Trophoblast cell (in vitro differentiated cells and primary cell): Measurements from ENCODE around the gene PSTPIP1.

Experiments used
- DNase-seq, 2 donors: peaks; one replicate each; pipeline ENCODE4 v3.0.0-alpha.2; 2016
- H2AFZ ChIP-seq: 2 replicates; pipeline ENCODE4 v1.6.1; 2013; ENCODE audit warnings: low read length, moderate library complexity, mild to moderate bottlenecking; ENCODE audit not compliant: insufficient read depth, poor library complexity
- H2AK5ac ChIP-seq: 2 replicates; pipeline ENCODE4 v1.6.1; 2013; ENCODE audit warnings: mild to moderate bottlenecking, low read length
- H2BK120ac ChIP-seq: 2 replicates; pipeline ENCODE4 v1.6.1; 2013; ENCODE audit warnings: low read length, mild to moderate bottlenecking, moderate library complexity; ENCODE audit not compliant: insufficient read depth, poor library complexity
- H2BK12ac ChIP-seq: 2 replicates; pipeline ENCODE4 v1.6.1; 2013; ENCODE audit warnings: mild to moderate bottlenecking, low read length, moderate library complexity
- H2BK5ac ChIP-seq: 2 replicates; pipeline ENCODE4 v1.6.1; 2013; ENCODE audit warnings: low read length, low read depth, moderate library complexity, mild to moderate bottlenecking; ENCODE audit not compliant: poor library complexity
- H3K14ac ChIP-seq: 2 replicates; pipeline ENCODE4 v1.6.1; 2013; ENCODE audit warnings: mild to moderate bottlenecking, low read length
- H3K18ac ChIP-seq: 2 replicates; pipeline ENCODE4 v1.6.1; 2013; ENCODE audit warnings: mild to moderate bottlenecking, low read length
- H3K23ac ChIP-seq: 2 replicates; pipeline ENCODE4 v1.6.1; 2013; ENCODE audit warnings: low read length
- H3K27ac ChIP-seq: 2 replicates; pipeline ENCODE4 v1.5.1; 2013; ENCODE audit warnings: low read depth, mild to moderate bottlenecking, inconsistent platforms, low read length, moderate library complexity
- H3K27me3 ChIP-seq: 2 replicates; pipeline ENCODE4 v1.6.1; 2013; ENCODE audit warnings: inconsistent platforms, mild to moderate bottlenecking, low read length, moderate library complexity; ENCODE audit not compliant: insufficient read depth
- H3K36me3 ChIP-seq, 2 experiments: 1 replicate in 1 of 2; 2 replicates in 1 of 2; pipeline ENCODE4 v1.6.1; 2013; ENCODE audit warnings: low read length in 2 of 2, mild to moderate bottlenecking in 2 of 2, moderate library complexity in 1 of 2; ENCODE audit not compliant: insufficient read depth in 2 of 2, control insufficient read depth in 1 of 2
- H3K4ac ChIP-seq: 2 replicates; pipeline ENCODE4 v1.6.1; 2013; ENCODE audit warnings: low read depth, mild to moderate bottlenecking, low read length, moderate library complexity
- H3K4me1 ChIP-seq, 2 experiments: 1 replicate in 1 of 2; 2 replicates in 1 of 2; pipeline ENCODE4 v1.6.1; 2013; ENCODE audit warnings: low read length in 2 of 2, mild to moderate bottlenecking in 2 of 2, moderate library complexity in 1 of 2; ENCODE audit not compliant: insufficient read depth in 2 of 2, control insufficient read depth in 1 of 2
- H3K4me2 ChIP-seq: 2 replicates; pipeline ENCODE4 v1.6.1; 2013; ENCODE audit warnings: inconsistent platforms, mild to moderate bottlenecking, low read length, moderate library complexity
- H3K4me3 ChIP-seq: 2 replicates; pipeline ENCODE4 v1.5.1; 2013; ENCODE audit warnings: mild to moderate bottlenecking, low read depth, low read length, inconsistent platforms
- H3K79me1 ChIP-seq: one replicate; pipeline ENCODE4 v1.6.1; 2013; ENCODE audit warnings: low read length
- H3K79me2 ChIP-seq: 2 replicates; pipeline ENCODE4 v1.6.1; 2013; ENCODE audit warnings: low read length, mild to moderate bottlenecking; ENCODE audit not compliant: control insufficient read depth, insufficient read depth, poor library complexity
- H3K9ac ChIP-seq: 2 replicates; pipeline ENCODE4 v1.6.1; 2013; ENCODE audit warnings: mild to moderate bottlenecking, low read length
- H3K9me3 ChIP-seq: 2 replicates; pipeline ENCODE4 v1.6.1; 2013; ENCODE audit warnings: low read depth, mild to moderate bottlenecking, control low read depth, inconsistent platforms, low read length; ENCODE audit not compliant: insufficient read depth
- H4K12ac ChIP-seq: 2 replicates; pipeline ENCODE4 v1.6.1; 2013; ENCODE audit warnings: low read depth, mild to moderate bottlenecking, low read length, moderate library complexity
- H4K8ac ChIP-seq: 2 replicates; pipeline ENCODE4 v1.6.1; 2013; ENCODE audit warnings: low read depth, mild to moderate bottlenecking, low read length, moderate library complexity
- H4K91ac ChIP-seq: one replicate; pipeline ENCODE4 v1.6.1; 2013; ENCODE audit warnings: low read depth, mild to moderate bottlenecking, low read length, moderate library complexity
- WGBS: extraction: QIAGEN DNeasy Blood & Tissue Kit; methylation state at CpG from one replicate; pipeline ENCODE4 v1.1.7; 2013; ENCODE audit warnings: missing lambda C conversion rate; ENCODE audit not compliant: insufficient read length, insufficient coverage; ENCODE audit errors: extremely low coverage; 5-methylcytosine and 5-hydroxymethylcytosine counted together

PSTPIP1 gene

DNA sequence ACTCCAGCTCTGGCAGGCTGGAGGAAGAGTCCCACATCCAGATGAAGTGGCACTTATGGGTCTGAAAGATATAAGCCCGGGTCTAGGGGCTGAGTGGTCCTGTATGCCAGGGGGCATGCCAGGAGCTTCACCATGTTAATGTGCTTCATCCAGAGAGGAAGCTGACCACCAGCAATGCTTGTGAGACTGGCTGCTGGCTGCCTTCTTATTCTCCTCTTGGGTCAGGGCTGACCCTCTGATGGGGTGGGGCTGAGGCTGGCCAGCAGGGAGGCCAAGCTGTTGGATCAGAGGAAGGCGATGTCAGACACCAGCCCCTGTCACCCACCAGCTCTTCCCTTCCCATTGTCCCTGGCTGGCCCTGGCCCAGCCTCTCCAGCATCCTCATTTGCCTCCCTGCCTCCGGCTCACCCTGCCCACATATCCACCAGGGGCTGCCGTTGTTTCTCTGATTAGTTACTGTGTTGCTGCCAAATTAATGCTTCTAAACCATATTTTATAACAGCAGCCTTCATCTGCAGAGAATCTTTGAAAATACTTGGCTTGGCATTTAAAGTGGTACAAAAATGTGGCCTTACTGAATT, 20.4 kb upstream of the PSTPIP1 start:
- peaks cover 5% of the 10 kb centered on the region for H3K9me3 ChIP-seq

DNA sequence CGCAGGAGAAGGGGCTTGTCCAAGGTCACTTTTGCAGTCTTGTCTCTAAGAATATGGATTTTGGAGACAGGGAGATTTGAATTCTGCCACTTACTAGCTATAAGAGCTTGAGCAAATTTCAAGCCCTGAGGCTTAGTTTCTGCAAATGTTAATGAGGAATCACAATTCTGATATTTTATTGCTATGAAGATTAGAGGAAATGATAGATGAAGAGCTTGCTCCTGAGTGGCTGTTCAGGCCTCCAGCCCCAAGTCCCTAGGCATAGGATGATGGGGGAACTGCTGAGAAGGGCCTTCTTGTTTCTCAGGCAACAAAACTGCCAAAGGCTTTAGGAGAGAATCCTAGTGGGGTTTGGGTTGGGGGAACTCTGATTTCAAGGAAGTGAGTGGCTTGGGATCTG, 18.8 kb upstream of the PSTPIP1 start:
- Histone ChIP-seq H3K4me2 (no peak overlapping the region), H2AK5ac (no peak overlapping the region)
- WGBS, result no CpG with 5 or more reads among the region's 1 CpG

More for the DNA sequence above, 20.4 kb upstream of the PSTPIP1 start:
- H2BK5ac ChIP-seq, result no peak overlapping the region
- no peak overlapping the region for H2BK120ac ChIP-seq
- DNase-seq, result no peak
- H3K79me2 ChIP-seq, result no peaks in the 10 kb centered on the region
- no peaks in the 10 kb centered on the region for H3K27me3 ChIP-seq
- no peaks in the 10 kb centered on the region for H3K79me1 ChIP-seq
- no peak overlapping the region for H3K9ac ChIP-seq
- H3K14ac ChIP-seq, result no peak overlapping the region
- no peaks in the 10 kb centered on the region for H3K36me3 ChIP-seq
- no peak overlapping the region for H3K18ac ChIP-seq
- no peak overlapping the region for H4K91ac ChIP-seq
- no peak overlapping the region for H3K4me2 ChIP-seq
- H2AK5ac ChIP-seq, result no peak overlapping the region
- no peak overlapping the region for H2AFZ ChIP-seq
- H4K8ac ChIP-seq, result no peak overlapping the region
- no peak overlapping the region for H2BK12ac ChIP-seq
- no peak overlapping the region for H3K27ac ChIP-seq
- H4K12ac ChIP-seq, result no peak overlapping the region
- no peak overlapping the region for H3K23ac ChIP-seq
- H3K4me3 ChIP-seq, result no peak overlapping the region
- no peak overlapping the region for H3K4ac ChIP-seq
- no CpG with 5 or more reads among the region's 4 CpGs for WGBS
- no peaks in the 10 kb centered on the region for H3K4me1 ChIP-seq

DNA sequence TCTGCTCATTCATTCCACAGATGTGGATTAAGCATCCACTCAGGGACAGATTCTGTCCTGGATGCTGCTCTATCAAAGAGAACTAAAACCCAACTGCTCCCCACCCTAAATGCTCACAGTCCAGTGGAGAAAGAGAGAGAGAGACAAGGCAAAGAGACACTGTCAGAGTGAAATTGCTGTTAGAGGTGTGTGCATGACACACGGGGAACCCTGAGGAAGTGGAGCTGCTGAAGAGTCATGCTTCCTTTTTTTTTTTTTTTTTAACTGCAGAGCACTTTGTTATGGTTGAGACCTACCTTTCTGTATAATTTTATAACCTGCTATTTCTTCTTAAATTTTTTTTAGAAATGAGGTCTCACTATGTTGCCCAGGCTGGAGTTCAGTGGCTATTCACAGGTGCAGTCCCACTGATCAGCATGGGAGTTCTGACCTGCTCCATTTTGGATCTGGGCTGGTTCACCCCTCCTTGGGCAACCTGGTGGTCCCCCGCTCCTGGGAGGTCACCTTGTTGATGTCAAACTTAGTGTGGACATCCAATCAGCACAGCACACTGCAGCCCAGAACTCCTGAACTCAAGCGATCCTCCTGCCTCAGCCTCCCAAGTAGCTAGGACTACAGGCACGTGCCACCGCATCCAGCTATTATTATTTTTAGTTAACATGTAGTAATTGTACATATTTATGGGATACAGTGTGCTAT, 18.2 kb upstream of the PSTPIP1 start:
- H2BK120ac ChIP-seq, result no peak overlapping the region
- no peak overlapping the region for H4K12ac ChIP-seq
- H3K23ac ChIP-seq, result no peak overlapping the region
- H3K79me2 ChIP-seq, result no peaks in the 10 kb centered on the region
- no peak overlapping the region for H3K4ac ChIP-seq
- no peak overlapping the region for H2AK5ac ChIP-seq
- no peak overlapping the region for H3K9ac ChIP-seq
- no peaks in the 10 kb centered on the region for H3K4me1 ChIP-seq
- no peak overlapping the region for H3K18ac ChIP-seq
- no peak overlapping the region for H4K91ac ChIP-seq
- no peak overlapping the region for H4K8ac ChIP-seq
- no peak overlapping the region for H2AFZ ChIP-seq
- WGBS, result no CpG with 5 or more reads among the region's 5 CpGs
- no peaks in the 10 kb centered on the region for H3K36me3 ChIP-seq
- no peak overlapping the region for H3K27ac ChIP-seq
- no peak overlapping the region for H2BK12ac ChIP-seq
- H2BK5ac ChIP-seq, result no peak overlapping the region
- H3K79me1 ChIP-seq, result no peaks in the 10 kb centered on the region
- no peak overlapping the region for H3K4me2 ChIP-seq
- no peak overlapping the region for H3K4me3 ChIP-seq
- H3K27me3 ChIP-seq, result no peaks in the 10 kb centered on the region
- no peak overlapping the region for H3K14ac ChIP-seq
- peaks cover 5% of the 10 kb centered on the region for H3K9me3 ChIP-seq
- no peak for DNase-seq

More for the DNA sequence above, 18.8 kb upstream of the PSTPIP1 start:
- no peak overlapping the region for H2BK12ac ChIP-seq
- H3K4me1 ChIP-seq, result no peaks in the 10 kb centered on the region
- no peak overlapping the region for H4K12ac ChIP-seq
- no peak overlapping the region for H4K8ac ChIP-seq
- H3K23ac ChIP-seq, result no peak overlapping the region
- no peak overlapping the region for H3K27ac ChIP-seq
- H4K91ac ChIP-seq, result no peak overlapping the region
- no peak overlapping the region for H3K9ac ChIP-seq
- H3K79me2 ChIP-seq, result no peaks in the 10 kb centered on the region
- H2AFZ ChIP-seq, result no peak overlapping the region
- H3K9me3 ChIP-seq, result peaks cover 5% of the 10 kb centered on the region
- H3K14ac ChIP-seq, result no peak overlapping the region
- H3K4me3 ChIP-seq, result no peak overlapping the region
- no peak overlapping the region for H2BK5ac ChIP-seq
- no peak for DNase-seq
- H3K36me3 ChIP-seq, result no peaks in the 10 kb centered on the region
- H3K4ac ChIP-seq, result no peak overlapping the region
- no peaks in the 10 kb centered on the region for H3K27me3 ChIP-seq
- no peaks in the 10 kb centered on the region for H3K79me1 ChIP-seq
- H3K18ac ChIP-seq, result no peak overlapping the region
- H2BK120ac ChIP-seq, result no peak overlapping the region

GRCh38 chr15:76978522-76979330, 16.2 kb upstream of the PSTPIP1 start:
- H3K23ac ChIP-seq, result no peak overlapping the region
- no peak overlapping the region for H2AFZ ChIP-seq
- H2AK5ac ChIP-seq, result no peak overlapping the region
- no peak overlapping the region for H3K18ac ChIP-seq
- no peak overlapping the region for H3K14ac ChIP-seq
- no peak overlapping the region for H3K4me3 ChIP-seq
- peaks cover 5% of the 10 kb centered on the region for H3K9me3 ChIP-seq
- no peaks in the 10 kb centered on the region for H3K79me1 ChIP-seq
- no peak overlapping the region for H2BK120ac ChIP-seq
- no peak overlapping the region for H4K91ac ChIP-seq
- H3K36me3 ChIP-seq, result no peaks in the 10 kb centered on the region
- H3K9ac ChIP-seq, result no peak overlapping the region
- H4K12ac ChIP-seq, result no peak overlapping the region
- H3K27ac ChIP-seq, result no peak overlapping the region
- H2BK5ac ChIP-seq, result no peak overlapping the region
- H3K4me1 ChIP-seq, result no peaks in the 10 kb centered on the region
- no peak overlapping the region for H3K4ac ChIP-seq
- no peak overlapping the region for H3K4me2 ChIP-seq
- WGBS, result no CpG with 5 or more reads among the region's 18 CpGs
- no peak overlapping the region for H2BK12ac ChIP-seq
- no peak for DNase-seq
- no peaks in the 10 kb centered on the region for H3K79me2 ChIP-seq
- H3K27me3 ChIP-seq, result no peaks in the 10 kb centered on the region
- no peak overlapping the region for H4K8ac ChIP-seq
